HepG2 (cell line): ENCODE results near the gene SERPINI1.

Source experiments
- MAFF ChIP-seq: IDR thresholded peaks from 2 replicates; pipeline ENCODE4 v1.6.1; 2011; ENCODE audit warnings: low read depth, low read length, improper control_type of control experiment
- PCBP1 ChIP-seq: fragments of 200-400 bp; formaldehyde crosslinking; IDR thresholded peaks from 2 replicates; pipeline ENCODE4 v1.6.1; 2017; ENCODE audit warnings: mild to moderate bottlenecking, low read depth, low read length, borderline replicate concordance
- POLR2A ChIP-seq, 2 experiments: IDR thresholded peaks; 2 replicates each; pipeline ENCODE4 v1.6.1; 2011; ENCODE audit warnings: low read depth in 2 of 2, low read length in 2 of 2, mild to moderate bottlenecking in 1 of 2, moderate library complexity in 1 of 2; ENCODE audit not compliant: insufficient read depth in 1 of 2
- POLR2AphosphoS5 ChIP-seq: IDR thresholded peaks from 2 replicates; pipeline ENCODE4 v1.6.1; 2012; ENCODE audit warnings: low read depth, low read length
- RXRB ChIP-seq: IDR thresholded peaks from 2 replicates; pipeline ENCODE4 v1.6.1; 2016; ENCODE audit warnings: borderline replicate concordance, missing genetic modification reagents, missing compliant biosample characterization
- SMC3 ChIP-seq: IDR thresholded peaks from 2 replicates; pipeline ENCODE4 v1.6.1; 2011; ENCODE audit warnings: low read length, improper control_type of control experiment
- SOX13 ChIP-seq, 3 experiments: fragments of 450-650 bp in 1 of 3; sonication (generic) in 1 of 3; formaldehyde crosslinking in 1 of 3; IDR thresholded peaks in 2 of 3; conservative IDR thresholded peaks in 1 of 3; 2 replicates each; pipeline versions ENCODE4 v1.5.0 to v1.6.1; 2016 to 2020; ENCODE audit warnings: antibody characterized with exemption in 1 of 3, mild to moderate bottlenecking in 1 of 3, missing compliant biosample characterization in 1 of 3, missing genetic modification reagents in 1 of 3, moderate library complexity in 1 of 3
- TAF1 ChIP-seq: sonication (generic); formaldehyde crosslinking; IDR thresholded peaks from 2 replicates; pipeline ENCODE4 v1.4.0; 2020; ENCODE audit warnings: missing genetic modification reagents
- YY1 ChIP-seq: IDR thresholded peaks from 2 replicates; pipeline ENCODE4 v1.6.1; 2011; ENCODE audit warnings: low read length, low read depth, moderate library complexity, mild to moderate bottlenecking; ENCODE audit not compliant: insufficient read depth, insufficient replicate concordance
- ZBTB1 ChIP-seq: sonication (generic); formaldehyde crosslinking; IDR thresholded peaks from 2 replicates; pipeline ENCODE4 v1.4.0; 2020; ENCODE audit warnings: missing genetic modification reagents, borderline replicate concordance
- ZNF589 ChIP-seq: sonication (generic); formaldehyde crosslinking; conservative IDR thresholded peaks from 2 replicates; pipeline ENCODE4 v1.8.0; 2022; ENCODE audit warnings: mild to moderate bottlenecking, moderate library complexity, missing genetic modification reagents
- TF ChIP-seq, protein P1 (sequence below): sonication (generic); formaldehyde crosslinking; IDR thresholded peaks from 2 replicates; pipeline ENCODE4 v1.5.0; 2020; ENCODE audit warnings: mild to moderate bottlenecking, missing genetic modification reagents, moderate library complexity
- TF ChIP-seq, protein P2 (sequence below): sonication (generic); formaldehyde crosslinking; IDR thresholded peaks from 2 replicates; pipeline ENCODE4 v1.4.0; 2020; ENCODE audit warnings: low read depth, mild to moderate bottlenecking, missing genetic modification reagents
- TF ChIP-seq, protein P3 (sequence below): sonication (generic); formaldehyde crosslinking; IDR thresholded peaks from 2 replicates; pipeline ENCODE4 v1.4.0; 2020; ENCODE audit warnings: missing genetic modification reagents

DNA sequence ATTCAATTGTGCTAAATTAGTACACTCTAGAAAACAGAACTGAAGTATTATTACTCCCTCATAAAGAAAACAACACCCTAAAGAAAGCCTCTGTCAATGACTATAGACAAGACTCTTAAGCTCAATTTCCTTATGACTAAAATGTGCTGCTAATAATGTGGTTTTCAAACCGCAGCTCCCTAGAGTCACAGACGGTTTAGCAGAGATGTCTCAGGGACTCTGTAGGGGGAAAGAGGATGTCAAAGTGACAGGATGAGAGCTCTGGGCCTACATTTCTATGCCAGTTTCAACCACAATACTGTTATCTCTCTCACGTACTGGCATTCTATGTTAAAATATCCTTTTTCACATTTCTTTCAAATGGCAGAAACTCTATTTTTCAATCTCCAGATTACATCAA, 44.2 kb upstream of the SERPINI1 start:
- TF ChIP-seq TAF1 (no peak), POLR2AphosphoS5 (no peak), POLR2A (IDR thresholded peaks at IDR 0.05; ENCODE audit: insufficient read depth in 1 of 2, low read depth in 2 of 2, low read length in 2 of 2) (no peak), YY1 (no peak), SOX13 (IDR thresholded peaks at IDR 0.05) (no peak), SOX13 (CRISPR knock-in tag; conservative IDR thresholded peaks at IDR 0.05 in 1 of 2, IDR thresholded peaks at IDR 0.05 in 1 of 2) (no peak), SMC3 (no peak), ZBTB1 (CRISPR knock-in tag) (no peak), MAFF (no peak), PCBP1 (no peak), ZNF589 (CRISPR knock-in tag) (no peak), RXRB (no peak)
- TF ChIP-seq, protein P1, sequence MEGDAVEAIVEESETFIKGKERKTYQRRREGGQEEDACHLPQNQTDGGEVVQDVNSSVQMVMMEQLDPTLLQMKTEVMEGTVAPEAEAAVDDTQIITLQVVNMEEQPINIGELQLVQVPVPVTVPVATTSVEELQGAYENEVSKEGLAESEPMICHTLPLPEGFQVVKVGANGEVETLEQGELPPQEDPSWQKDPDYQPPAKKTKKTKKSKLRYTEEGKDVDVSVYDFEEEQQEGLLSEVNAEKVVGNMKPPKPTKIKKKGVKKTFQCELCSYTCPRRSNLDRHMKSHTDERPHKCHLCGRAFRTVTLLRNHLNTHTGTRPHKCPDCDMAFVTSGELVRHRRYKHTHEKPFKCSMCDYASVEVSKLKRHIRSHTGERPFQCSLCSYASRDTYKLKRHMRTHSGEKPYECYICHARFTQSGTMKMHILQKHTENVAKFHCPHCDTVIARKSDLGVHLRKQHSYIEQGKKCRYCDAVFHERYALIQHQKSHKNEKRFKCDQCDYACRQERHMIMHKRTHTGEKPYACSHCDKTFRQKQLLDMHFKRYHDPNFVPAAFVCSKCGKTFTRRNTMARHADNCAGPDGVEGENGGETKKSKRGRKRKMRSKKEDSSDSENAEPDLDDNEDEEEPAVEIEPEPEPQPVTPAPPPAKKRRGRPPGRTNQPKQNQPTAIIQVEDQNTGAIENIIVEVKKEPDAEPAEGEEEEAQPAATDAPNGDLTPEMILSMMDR = no peak
- TF ChIP-seq, protein P2, sequence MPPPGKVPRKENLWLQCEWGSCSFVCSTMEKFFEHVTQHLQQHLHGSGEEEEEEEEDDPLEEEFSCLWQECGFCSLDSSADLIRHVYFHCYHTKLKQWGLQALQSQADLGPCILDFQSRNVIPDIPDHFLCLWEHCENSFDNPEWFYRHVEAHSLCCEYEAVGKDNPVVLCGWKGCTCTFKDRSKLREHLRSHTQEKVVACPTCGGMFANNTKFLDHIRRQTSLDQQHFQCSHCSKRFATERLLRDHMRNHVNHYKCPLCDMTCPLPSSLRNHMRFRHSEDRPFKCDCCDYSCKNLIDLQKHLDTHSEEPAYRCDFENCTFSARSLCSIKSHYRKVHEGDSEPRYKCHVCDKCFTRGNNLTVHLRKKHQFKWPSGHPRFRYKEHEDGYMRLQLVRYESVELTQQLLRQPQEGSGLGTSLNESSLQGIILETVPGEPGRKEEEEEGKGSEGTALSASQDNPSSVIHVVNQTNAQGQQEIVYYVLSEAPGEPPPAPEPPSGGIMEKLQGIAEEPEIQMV (CRISPR knock-in tag) = no peak
- TF ChIP-seq, protein P3, sequence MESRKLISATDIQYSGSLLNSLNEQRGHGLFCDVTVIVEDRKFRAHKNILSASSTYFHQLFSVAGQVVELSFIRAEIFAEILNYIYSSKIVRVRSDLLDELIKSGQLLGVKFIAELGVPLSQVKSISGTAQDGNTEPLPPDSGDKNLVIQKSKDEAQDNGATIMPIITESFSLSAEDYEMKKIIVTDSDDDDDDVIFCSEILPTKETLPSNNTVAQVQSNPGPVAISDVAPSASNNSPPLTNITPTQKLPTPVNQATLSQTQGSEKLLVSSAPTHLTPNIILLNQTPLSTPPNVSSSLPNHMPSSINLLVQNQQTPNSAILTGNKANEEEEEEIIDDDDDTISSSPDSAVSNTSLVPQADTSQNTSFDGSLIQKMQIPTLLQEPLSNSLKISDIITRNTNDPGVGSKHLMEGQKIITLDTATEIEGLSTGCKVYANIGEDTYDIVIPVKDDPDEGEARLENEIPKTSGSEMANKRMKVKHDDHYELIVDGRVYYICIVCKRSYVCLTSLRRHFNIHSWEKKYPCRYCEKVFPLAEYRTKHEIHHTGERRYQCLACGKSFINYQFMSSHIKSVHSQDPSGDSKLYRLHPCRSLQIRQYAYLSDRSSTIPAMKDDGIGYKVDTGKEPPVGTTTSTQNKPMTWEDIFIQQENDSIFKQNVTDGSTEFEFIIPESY (CRISPR knock-in tag) = no peak
